ENCODE data around the gene OTX1. TPM values are rescaled to one million over a fixed set of nuclear protein-coding genes. Genes with fewer than 3 reads are reported as not detected.
A peak's percentile ranks its signal among the peaks of the same experiment; 100 is the strongest.
"Not testable (repeated sequence)": the region's sequence is repeated elsewhere in the genome, so short reads cannot be mapped to it uniquely, and the experiment has no call there.

Gene OTX1
- total RNA-seq, 1 donor from 2014 or later: not detected

DNA sequence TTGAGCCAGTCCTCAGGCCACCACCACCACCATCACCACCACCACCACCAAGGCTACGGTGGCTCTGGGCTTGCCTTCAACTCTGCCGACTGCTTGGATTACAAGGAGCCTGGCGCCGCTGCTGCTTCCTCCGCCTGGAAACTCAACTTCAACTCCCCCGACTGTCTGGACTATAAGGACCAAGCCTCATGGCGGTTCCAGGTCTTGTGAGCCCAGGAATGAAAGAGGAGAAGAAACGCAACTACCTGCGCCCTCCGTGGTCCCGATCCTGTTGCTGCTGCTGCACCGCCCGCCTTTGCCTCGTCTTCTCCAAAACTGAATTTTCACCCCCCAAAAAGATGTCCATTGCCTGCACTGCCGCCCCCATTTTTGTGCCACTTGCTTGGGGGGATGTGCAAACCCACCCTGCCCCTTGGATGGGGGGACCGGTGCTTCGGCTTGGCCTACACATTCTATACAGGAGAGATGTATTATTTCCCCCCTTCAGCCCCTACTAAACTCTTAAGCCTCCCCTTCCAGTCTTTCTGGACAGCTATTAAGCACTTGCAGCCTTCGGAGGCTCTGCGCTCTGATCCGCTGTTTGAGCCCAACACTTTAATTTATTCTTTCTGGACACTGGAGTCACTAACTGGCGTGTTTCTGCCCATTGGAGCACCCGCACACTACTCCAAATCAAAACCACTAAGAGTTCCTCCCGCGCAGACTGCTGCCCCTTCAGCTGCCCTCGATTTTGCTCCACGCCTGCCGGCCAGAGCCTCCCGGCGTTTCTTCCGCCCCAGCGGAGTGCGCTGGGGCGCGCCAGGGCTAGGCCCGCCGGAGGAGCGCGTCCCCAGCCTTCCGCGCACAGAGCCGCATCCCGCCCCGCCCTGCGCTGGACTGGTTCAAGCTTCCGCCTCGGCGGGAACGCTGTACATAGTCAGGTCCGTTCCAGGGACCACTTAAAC lies 5.7 kb downstream of the OTX1 start:
- DNase-seq (ENCODE audit: missing footprints): peak; percentile 77
- intact Hi-C loops (cut with DNase I): no loop called here
- ATAC-seq: no peak

DNA sequence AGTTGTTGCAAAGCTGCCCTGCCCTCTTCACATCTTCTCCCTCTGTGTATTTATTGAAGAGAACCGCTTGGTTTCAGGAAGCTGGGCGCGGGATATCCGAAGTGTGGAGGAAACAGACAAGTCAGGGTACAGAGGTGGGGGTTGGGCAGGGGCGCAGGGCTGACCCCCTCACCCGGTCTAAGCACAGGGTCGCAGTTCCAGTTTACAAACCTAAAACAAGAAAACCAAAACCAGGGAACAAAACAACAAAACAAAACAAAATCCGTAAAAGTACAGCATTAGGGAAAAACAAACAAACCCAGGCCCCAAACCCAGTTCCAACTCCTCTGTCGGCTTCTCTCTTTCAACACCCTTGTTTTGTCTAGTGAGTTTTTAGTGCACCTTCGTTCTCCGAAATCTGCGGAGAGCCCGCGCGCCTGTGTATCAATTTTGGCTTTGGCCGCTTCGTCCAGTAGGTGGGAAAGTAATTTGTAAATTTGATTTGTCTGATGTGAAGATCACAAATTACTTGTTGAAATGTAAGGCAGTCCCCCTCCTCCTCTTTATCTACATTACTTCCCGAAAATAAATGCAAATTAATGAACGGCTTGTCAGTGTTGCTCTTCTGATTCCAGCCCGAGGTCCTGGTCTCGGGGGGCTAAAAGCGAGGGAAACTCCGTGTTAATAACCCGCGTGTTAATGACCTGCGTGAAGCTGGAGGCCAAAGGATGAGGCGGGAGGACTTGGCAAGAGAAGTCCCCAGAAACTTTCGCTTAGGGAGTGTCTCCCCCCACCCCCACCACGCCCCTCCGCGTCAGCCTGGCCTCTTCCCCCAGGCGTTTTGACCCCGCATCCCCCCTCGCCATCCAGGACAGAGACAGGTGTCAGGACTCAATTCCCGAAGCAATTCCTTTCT lies 6.9 kb downstream of the OTX1 start:
- DNase-seq (ENCODE audit: missing footprints) (no peak), ATAC-seq (no peak)
- intact Hi-C loops (cut with DNase I): no loop called here

DNA sequence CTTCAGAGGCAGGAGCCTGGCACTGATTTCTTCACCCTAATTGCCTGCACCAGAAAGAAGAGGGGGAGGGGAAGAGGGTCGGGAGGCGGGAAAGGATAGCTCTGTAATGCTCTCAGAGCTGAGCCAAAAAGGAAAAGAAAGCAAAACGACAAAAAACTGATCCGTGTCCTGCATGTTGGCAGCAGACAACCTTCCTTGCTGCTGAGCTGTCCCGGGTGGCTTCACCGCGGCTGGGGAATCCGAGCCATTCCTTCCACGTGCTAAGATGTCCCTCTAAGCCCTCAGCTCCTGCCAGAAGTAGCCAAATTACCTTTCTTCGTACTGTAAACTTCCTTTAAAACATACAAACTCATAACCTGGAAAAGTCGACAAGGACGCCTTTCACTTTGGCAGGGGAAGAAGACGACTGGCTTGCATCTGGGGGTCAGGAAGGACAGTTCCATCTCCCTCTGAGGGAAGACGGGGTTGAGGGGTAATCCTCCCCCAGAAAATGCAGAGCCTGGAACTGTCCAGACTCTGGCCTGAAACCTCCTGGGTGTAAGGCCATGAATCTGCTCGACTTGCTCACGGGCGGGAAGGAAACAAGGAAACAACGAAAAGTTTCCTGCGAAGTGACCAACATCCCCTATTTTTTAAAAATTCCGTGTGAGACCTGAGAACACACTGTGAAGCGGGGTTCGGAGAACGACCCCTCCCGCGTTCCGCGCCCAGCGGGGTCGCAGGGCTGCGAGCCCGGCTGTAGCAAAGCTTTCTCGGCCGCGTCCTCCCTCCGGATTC lies 7.7 kb downstream of the OTX1 start:
- ATAC-seq (no peak), DNase-seq (ENCODE audit: missing footprints) (no peak)
- intact Hi-C loops (cut with DNase I): no loop called here

DNA sequence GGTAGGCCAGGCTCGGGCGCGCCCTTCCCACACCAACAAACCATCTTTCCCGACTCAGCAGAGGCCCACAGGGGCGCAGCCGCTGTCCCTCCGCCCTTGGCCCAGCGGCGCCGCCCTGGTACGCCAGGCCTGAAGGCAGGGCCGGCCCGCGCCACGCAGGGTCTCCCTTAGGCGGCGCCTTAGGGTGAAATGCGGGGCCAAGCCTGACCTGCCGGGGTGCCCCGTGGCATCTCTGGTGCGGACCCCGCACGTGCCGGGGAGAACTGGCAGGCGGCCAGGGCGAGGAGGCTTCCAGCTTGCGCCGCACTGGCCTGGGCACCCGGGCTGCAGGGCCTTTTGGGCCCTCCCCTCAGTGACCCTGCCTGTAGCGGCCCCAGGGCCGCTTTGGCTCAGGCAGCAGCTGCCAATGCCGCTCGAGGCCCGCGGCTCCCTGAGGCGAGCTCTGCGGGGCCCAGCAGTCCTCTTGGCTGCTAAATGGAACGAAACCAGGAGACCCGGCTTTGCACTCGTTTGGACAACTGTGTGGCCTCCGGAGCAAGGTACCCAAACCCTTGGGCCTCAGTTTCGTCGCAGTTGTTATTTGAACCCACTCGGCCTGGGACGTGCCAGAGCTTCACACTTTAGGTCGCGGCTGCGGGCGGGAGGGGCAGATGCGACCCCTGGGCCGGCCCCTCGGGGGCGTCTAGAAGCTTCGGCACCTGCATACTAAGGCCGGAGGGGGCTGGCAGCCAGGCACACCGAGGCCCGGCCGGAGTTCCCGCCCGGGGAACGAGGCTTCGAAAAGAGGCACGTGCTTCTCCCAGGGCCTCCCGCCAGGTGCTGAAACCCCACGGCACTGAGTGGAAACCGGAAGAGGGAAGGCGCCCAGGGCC lies 8.5 kb downstream of the OTX1 start:
- intact Hi-C loops (cut with DNase I): no loop called here
- ATAC-seq: no peak
- DNase-seq (ENCODE audit: missing footprints): no peak

DNA sequence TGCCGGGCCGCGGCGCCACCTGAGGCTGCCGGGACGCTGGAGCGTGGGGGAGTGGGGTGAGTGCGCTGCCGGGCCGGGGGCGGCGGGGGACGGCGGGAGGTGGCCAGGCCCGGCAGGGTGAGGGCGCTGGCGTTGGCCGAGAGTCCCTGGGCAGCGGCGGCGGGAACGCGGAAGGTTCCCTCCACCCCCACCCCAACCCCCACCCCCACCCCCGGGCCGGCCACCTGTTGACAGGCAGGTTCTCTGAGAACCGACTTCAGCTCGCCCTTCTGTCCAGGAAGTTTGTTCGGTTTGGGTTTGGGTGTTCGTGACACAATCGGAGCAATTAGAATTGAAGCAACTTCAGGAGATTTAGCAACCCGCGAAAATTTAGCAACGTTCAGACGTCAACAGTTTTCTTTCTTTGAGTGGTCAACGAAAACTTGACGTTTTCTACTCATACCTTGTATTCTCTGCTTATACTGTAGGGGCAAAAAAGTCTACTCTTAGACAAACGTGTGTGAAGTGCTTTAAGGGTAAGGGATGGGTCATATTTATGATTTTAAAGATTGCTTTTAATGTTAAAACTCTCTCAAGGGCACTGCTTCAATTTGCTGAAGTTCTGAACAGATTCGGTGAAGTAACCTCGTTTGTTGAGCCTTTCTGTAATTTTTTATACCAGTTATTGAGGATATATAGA lies 9.3 kb downstream of the OTX1 start:
- intact Hi-C loops (cut with DNase I): no loop called here
- DNase-seq (ENCODE audit: missing footprints) (no peak), ATAC-seq (no peak)

DNA sequence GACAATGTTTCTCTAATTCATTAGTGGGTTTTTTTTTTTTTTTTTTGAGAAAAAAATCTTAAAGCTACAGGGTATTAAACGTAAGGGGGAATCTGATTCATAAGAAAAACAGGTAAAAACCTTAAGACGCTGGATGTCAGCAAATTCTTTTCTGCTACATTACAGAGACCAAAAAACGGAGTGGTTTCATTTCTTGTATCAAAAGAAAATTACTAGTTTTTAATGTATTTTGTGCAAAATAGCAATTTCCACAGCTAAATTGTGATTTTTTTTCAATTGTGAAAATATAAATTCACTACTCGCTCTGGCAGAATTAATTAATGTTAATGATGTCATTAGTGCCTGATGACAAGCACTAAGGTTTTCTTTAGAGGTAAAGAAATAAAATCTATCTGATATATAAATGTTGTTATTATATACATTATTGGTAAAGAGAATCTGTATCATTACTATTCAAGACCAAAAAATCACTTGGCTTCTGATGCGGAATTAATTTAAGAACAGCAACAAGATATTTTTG lies 9.9 kb downstream of the OTX1 start:
- no peak for DNase-seq (ENCODE audit: missing footprints)
- intact Hi-C loops (cut with DNase I): no loop called here
- ATAC-seq: no peak

DNA sequence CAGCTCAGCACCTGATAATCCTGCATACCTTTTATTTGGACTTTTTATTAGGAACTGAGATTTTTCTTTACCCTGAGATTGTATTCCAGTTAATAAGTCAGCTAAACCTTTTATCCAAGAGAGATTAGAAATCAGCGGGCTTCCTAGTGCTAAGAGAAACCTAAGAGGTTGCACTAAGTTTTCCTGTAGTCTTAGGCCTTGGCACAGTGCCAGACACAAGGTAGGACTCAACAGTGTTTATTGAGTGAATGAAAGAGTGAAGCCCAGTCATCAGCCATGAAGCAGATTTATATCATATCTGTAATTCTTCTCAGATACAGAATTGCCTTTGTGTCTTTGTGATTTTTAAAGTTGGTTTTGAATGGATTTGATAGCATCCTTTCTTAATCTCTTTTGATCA lies 13.6 kb downstream of the OTX1 start:
- DNase-seq (ENCODE audit: missing footprints) (no peak), ATAC-seq (no peak)
- intact Hi-C loops (cut with DNase I): no loop called here

DNA sequence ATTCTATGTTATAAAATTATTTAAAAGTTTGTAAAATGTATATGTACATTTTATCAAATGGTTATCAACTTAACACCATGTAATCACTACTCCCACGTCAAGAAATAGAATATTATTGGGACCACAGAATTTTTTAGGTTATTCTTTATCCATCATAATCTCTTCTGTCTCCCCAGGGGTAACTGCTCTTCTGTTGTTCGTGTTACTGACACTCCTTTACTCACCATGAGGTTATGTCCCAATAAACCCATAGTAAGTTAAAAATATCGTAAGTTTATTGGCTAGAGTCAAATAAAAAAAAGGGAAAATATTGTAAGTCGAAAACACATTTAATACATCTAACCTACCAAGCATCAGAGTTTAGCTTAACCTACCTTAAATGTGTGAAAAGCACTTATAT lies 14.0 kb downstream of the OTX1 start:
- ATAC-seq (no peak), DNase-seq (ENCODE audit: missing footprints) (no peak)
- intact Hi-C loops (cut with DNase I): no loop called here

DNA sequence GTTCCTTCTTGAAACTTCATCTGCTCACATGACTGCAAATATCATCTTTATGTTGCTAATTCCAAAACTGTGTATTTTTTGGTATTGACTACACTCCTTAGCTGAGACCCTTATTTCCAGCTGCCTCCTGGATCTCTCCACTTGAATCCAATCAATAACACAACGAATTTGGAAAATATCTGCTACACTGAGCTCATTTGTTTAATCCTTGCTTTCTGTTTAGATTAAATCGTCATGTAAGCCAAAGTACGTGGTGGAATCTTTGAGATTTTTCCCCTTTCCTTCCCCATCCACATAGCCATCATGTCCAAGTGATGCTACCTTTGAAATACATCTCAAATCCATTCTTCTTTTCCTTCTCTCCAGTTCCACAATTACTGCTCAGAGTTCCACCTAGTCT lies 15.6 kb downstream of the OTX1 start:
- DNase-seq (ENCODE audit: missing footprints) (no peak), ATAC-seq (no peak)
- intact Hi-C loops (cut with DNase I): no loop called here

DNA sequence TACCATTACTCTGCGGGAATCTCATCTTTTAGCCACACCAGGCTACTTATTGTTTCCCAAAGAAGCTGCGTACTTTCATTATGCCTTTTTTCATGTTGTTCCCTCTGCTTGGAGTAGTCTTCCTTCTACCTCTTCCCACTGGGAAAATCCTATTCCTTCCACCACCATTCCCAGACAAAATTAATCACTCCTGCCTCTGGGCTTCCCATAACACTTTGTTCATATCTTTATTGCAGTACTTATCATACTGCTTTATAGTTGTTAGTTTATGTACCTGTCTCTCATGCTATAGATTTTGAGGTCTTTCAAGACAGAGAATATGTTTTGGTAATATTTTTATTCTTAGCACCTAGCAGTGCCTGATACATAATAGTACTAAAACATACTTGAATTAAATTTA lies 16.2 kb downstream of the OTX1 start:
- intact Hi-C loops (cut with DNase I): no loop called here

DNA sequence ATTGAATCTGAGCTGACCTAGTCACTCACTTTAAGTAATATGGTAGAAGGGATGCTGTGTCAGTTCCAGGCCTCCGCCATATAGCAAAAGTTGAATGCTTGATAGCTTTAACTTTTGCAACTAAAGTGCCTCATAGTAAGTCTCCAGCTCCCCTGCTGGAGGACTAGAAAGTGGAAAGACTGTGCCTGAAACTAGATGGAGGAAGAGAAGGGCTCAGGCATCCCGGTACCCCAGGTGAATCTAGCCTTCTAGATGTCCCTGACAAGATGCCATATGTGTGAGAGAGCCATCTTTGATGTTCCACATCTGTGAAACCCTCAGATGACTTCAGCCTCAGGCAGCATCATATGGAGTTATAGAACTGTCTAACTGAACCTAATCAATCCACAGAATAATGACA lies 21.0 kb downstream of the OTX1 start:
- no peak for DNase-seq (ENCODE audit: missing footprints)
- no peak for ATAC-seq
- intact Hi-C loops (cut with DNase I): no loop called here

More for the DNA sequence above, 16.2 kb downstream of the OTX1 start:
- DNase-seq (ENCODE audit: missing footprints) (no peak), ATAC-seq (no peak)

DNA sequence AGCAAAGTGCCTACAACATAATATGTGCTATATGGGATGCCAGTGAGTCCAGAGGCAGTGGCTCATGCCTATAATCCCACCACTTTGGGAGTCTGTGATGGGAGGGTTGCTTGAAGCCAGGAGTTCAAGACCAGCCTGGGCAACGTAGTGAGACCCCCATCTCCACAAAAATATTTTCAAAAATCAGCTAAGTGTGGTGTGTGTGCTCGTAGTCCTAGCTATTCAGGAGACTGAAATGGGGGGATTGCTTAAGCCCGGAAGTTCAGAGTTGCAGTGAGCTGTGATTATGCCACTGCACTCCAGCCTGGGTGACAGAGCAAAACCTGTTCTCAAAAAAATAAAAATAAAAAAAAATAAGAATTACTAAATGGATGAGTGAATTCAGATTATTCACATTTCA lies 23.4 kb downstream of the OTX1 start:
- DNase-seq (ENCODE audit: missing footprints) (no peak), ATAC-seq (no peak)
- intact Hi-C loops (cut with DNase I): no loop called here

DNA sequence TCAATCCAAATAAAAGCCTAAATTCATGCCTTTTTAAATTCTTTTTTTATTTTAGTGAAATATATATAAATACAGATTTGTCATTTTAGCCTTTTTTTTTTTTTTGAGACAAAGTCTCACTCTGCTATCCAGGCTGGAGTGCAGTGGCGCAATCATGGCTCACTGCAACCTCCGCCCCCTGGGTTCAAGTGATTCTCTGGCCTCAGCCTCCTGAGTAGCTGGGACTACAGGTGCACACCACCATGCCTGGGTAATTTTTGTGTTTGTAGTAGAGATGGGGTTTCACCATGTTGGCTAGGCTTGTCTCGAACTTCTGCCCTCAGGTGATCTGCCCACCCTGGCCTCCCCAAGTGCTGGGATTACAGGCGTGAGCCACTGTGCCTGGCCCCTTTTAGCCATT lies 23.8 kb downstream of the OTX1 start:
- intact Hi-C loops (cut with DNase I); DNase-seq (ENCODE audit: missing footprints): not testable (repeated sequence)

DNA sequence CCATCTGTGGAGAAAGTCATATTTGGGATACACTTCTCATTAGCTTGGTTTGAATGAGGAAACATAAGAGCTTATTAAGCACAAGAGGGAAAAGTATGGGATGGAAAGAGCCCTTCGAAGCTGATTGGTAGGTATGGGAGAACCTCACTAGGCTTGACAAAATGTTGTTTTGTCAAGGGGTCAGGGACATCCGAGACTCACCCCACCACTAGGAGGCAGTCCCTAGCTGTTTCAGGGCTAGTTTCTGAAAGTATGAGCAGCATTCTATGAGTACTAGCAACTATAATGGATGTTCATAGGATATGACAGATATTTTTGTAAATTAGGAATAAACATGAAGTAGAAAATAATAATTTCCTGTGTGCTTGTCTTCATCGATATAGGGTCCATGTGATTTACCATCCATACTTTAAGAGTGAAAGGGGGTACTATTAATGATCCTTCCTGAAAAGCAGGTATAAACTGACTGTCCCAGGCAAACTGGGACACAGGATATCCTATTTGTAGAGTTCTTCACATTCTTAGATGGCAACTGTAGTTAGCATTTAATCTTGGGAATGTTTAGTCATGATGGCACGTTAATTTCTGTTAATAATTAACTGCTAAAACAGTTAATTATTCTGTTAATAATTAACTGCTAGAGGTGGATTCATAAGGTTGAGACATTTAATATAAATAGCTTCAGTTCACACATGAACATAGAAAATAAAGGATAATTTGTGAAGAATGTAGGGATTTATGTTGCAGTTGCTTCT lies 28.4 kb downstream of the OTX1 start:
- intact Hi-C loops (cut with DNase I): no loop called here
- no peak for DNase-seq (ENCODE audit: missing footprints)
- ATAC-seq: no peak

More for the DNA sequence above, 23.8 kb downstream of the OTX1 start:
- ATAC-seq: not testable (repeated sequence)

DNA sequence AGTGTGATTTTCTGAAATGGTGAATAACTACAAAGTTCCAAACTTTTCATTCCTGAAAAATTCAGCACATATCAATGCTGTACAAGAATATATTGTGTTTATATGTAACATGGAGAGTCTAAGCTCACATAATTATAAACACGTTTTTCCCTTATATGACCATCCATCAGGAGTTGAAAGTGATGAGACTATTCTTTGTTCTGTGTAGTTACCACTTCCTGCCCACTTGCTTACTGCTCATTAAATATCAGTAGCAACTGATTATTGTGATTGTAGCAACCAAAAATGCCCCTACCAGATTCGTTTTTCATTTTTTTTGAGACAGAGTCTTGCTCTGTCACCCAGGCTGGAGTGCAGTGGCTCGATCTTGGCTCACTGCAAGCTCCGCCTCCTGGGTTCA lies 30.8 kb downstream of the OTX1 start:
- intact Hi-C loops (cut with DNase I): no loop called here
- ATAC-seq: no peak
- DNase-seq (ENCODE audit: missing footprints): no peak

DNA sequence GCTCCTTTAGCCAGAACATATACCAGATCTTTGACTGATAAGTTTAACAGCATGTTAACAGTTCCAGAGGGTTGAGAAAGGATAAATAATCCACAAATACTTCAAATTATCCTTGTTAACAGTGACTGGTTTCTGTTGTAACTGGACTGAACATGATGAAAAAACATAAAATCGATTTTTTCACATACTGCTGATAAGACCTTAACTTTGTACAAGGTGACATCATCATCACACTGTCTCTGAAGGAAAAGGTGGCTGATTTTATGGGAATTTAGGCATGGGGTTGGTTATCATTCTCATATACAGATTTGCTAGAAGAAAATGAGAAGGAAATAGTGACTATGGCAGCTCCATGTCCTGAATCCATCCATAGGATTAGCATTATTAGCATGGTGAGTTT lies 36.1 kb downstream of the OTX1 start:
- intact Hi-C loops (cut with DNase I): no loop called here

DNA sequence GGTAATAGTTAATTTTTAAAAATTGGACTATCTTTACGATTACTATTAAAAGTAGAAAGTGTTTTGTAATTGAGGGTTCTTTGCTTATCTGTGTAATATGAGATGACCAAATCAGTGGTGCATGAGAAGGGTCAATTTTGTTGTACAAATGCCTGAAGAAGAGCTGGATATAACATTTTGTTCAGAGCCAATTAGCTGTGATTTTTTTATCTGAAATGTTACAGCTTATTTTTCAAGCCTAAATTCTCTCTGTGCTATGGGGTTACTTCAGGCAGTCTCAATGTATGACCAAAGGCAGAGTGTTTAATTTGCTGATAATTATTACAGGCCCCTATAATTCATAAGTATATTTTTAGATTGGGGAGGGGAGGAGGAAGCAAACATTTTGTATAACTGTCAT lies 41.8 kb downstream of the OTX1 start:
- no peak for ATAC-seq
- DNase-seq (ENCODE audit: missing footprints): no peak
- intact Hi-C loops (cut with DNase I): no loop called here

More for the DNA sequence above, 36.1 kb downstream of the OTX1 start:
- DNase-seq (ENCODE audit: missing footprints): no peak
- no peak for ATAC-seq
